NB4 (cell line): ENCODE results near the gene MFSD2A.

ENCODE experiments used
- POLR2A ChIP-seq: IDR thresholded peaks from 2 replicates; pipeline ENCODE4 v1.6.1; 2011; ENCODE audit warnings: mild to moderate bottlenecking; ENCODE audit not compliant: insufficient read length; ENCODE audit errors: extremely low read depth
- TF ChIP-seq, protein P1 (sequence below): IDR thresholded peaks from one replicate; pipeline ENCODE4 v1.5.1; 2012; ENCODE audit warnings: low read depth, low read length

DNA sequence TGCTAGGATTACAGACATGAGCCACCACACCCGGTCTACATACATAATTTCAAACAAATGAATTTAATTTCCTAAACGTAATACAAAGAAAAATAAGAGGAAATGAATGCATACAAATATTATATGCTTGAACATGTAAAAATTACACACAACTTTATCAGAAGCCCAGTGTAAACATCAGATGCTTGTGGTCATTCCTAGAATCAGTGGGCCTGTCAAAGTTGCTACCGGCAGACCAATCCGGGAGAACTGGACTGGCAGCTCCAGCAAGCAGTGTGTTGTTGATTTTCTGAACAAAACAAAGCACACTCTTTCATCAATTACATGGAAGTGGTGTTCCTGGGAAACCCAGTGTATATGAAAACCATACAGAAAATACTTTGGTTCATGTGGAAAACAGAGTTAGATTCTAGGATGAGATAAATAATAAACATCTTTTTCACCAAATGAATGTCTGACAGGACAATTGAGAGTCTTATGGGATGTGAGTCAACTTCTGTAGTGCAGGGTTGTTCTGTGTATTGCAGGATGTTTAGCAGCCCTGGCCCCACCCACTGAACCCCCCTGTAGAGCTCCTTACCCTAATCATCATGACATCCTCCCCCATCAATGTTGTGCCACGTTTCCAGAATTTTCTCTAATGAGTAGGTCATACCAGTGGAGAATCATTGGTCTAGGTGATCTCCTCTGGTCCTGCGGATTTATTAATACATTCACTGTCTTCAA lies 33.8 kb downstream of the MFSD2A start:
- no peak for TF ChIP-seq POLR2A
- TF ChIP-seq, protein P1, sequence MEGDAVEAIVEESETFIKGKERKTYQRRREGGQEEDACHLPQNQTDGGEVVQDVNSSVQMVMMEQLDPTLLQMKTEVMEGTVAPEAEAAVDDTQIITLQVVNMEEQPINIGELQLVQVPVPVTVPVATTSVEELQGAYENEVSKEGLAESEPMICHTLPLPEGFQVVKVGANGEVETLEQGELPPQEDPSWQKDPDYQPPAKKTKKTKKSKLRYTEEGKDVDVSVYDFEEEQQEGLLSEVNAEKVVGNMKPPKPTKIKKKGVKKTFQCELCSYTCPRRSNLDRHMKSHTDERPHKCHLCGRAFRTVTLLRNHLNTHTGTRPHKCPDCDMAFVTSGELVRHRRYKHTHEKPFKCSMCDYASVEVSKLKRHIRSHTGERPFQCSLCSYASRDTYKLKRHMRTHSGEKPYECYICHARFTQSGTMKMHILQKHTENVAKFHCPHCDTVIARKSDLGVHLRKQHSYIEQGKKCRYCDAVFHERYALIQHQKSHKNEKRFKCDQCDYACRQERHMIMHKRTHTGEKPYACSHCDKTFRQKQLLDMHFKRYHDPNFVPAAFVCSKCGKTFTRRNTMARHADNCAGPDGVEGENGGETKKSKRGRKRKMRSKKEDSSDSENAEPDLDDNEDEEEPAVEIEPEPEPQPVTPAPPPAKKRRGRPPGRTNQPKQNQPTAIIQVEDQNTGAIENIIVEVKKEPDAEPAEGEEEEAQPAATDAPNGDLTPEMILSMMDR = no peak
